ENCODE data around the gene DDRGK1. TPM values are rescaled to one million over a fixed set of nuclear protein-coding genes. Genes with fewer than 3 reads are reported as not detected.

Gene DDRGK1
- total RNA-seq, 1 donor from 2014 or later = 18.0 TPM

GRCh38 chr20:3172933-3173609 lies 31.4 kb downstream of the DDRGK1 start, which contains the start of gene LZTS3:
TSS of gene LZTS3 (minus strand) at chr20:3173549. CDS start at chr20:3167163, 6,386 bp downstream.
- intact Hi-C loops (cut with DNase I) = loop anchor here (1.0 to 10.0 kb wide), 7 partner anchors 14 to 648 kb away; partner anchors contain the start of genes ATRN, DDRGK1, DNAAF9 and FASTKD5
- peak within 1 kb of the TSS; percentile 77 to 78 for H3K27ac ChIP-seq

GRCh38 chr20:3172126-3172932 lies 32.2 kb downstream of the DDRGK1 start:
- TF ChIP-seq CTCF (IDR thresholded peaks at IDR 0.05) = no peak
- Histone ChIP-seq H3K9me3 (no peaks in the 10 kb centered on the region), H3K4me1 (peaks cover 0 to 4% of the 10 kb centered on the region in 2 donors), H3K27me3 (no peaks in the 10 kb centered on the region), H3K27ac (peak overlapping the region in 1 of 2 donors; percentile 77), H3K36me3 (no peaks in the 10 kb centered on the region), H3K4me3 (peak overlapping the region; percentile 85 to 88)
- no peak for DNase-seq (ENCODE audit: low spot score in 2 of 2)
- intact Hi-C loops (cut with DNase I) = loop anchor here (5.0 to 10.0 kb wide), 5 partner anchors 125 to 648 kb away; partner anchors contain the start of genes ATRN, DNAAF9, MRPS26 and PTPRA

More at GRCh38 chr20:3172933-3173609, 31.4 kb downstream of the DDRGK1 start, which contains the start of gene LZTS3:
- Histone ChIP-seq H3K4me1 (peaks cover 0 to 4% of the 10 kb centered on the region in 2 donors), H3K36me3 (no peaks in the 10 kb centered on the region), H3K9me3 (no peaks in the 10 kb centered on the region), H3K27me3 (no peaks in the 10 kb centered on the region), H3K4me3 (peak within 1 kb of the TSS; percentile 85 to 88)
- DNase-seq (ENCODE audit: low spot score in 2 of 2) = peak in 1 of 2 donors; percentile 88
- peak in 1 of 3 experiments; percentile 7 for TF ChIP-seq CTCF (IDR thresholded peaks at IDR 0.05)

DNA sequence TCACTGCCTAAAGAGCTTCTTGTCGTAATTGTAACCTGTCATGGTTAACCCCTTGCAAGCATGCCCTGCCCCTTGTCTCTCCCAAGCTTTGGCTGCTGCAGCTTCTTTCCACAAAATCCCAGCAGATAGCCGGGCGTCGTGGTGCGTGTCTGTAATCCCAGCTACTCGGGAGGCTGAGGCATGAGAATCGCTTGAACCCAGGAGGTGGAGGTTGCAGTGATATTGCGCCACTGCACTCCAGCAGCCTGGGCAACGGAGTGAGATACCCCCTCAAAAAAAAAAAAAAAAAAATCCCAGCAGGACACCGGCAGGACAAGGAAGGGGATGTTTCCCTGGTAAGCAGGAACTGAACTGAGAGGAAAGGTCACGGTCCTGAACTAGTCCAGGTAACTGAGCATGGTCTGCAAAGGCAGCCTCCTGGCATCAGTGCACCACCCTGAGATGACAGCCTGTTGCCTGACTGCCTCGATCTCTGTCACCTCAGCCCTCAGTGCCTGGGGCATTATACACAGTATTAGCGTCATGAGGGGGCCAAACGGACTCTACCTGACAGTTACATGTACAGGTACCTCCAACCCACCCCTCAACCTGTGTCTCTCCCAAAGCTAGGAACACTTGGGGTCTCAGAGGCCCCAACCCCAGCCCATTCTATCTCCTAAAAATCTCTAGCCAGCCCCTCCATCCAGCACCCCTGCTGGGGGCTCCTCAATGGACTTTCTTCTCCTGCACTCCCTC lies 32.9 kb downstream of the DDRGK1 start:
- no peak for TF ChIP-seq CTCF (IDR thresholded peaks at IDR 0.05)
- Histone ChIP-seq H3K27ac (no peak overlapping the region), H3K27me3 (no peaks in the 10 kb centered on the region), H3K9me3 (no peaks in the 10 kb centered on the region), H3K4me3 (no peak overlapping the region), H3K4me1 (peaks cover 0 to 4% of the 10 kb centered on the region in 2 donors), H3K36me3 (no peaks in the 10 kb centered on the region)
- intact Hi-C loops (cut with DNase I) = loop anchor here (5.0 to 10.0 kb wide), 5 partner anchors 124 to 647 kb away; partner anchors contain the start of genes ATRN, DNAAF9, MRPS26 and PTPRA
- no peak for DNase-seq (ENCODE audit: low spot score in 2 of 2)

DNA sequence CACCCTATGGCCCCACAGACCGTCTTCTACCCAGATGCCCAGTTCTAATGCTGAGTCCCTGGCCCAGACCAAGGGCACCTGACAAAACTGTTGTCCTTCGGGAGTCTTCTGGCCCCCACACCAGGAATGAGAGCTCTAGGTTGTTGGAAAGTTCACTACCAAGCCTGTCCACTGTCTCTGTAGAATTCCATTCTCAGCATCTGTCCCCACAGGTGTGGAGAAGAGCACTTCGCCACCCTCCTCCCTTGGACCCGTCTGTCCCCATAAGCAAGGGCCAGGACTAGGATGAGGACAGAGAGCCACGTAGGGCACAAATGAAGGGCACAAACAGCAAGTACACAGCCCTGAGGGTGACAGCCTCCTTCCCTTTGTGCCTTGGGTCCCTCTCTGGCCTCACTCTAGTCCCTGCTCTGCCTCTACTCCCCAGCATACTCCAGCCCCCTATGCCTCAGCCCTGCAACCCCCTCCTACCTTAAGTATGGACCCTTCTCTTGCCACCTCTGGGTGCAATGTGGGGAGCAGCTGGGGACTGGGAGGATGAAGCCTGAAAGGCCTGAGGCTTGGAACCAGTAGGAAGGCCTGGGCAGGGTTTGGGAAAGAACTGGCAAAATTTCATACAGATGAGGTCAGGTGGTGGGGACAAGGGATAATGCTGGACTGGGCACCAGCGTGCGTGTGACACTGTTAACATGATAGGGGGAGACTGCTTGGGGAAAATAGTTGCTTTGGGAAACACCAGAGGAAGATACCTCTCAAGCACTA lies 35.5 kb downstream of the DDRGK1 start:
- no peak for TF ChIP-seq CTCF (IDR thresholded peaks at IDR 0.05)
- intact Hi-C loops (cut with DNase I) = no loop called here
- Histone ChIP-seq H3K36me3 (no peaks in the 10 kb centered on the region), H3K27me3 (no peaks in the 10 kb centered on the region), H3K27ac (no peak overlapping the region), H3K4me1 (peaks cover 0 to 4% of the 10 kb centered on the region in 2 donors), H3K4me3 (no peak overlapping the region), H3K9me3 (no peaks in the 10 kb centered on the region)
- DNase-seq (ENCODE audit: low spot score in 2 of 2) = peak in 1 of 2 donors; percentile 51
